ENCODE data around the gene ECHS1.
A peak's percentile ranks its signal among the peaks of the same experiment; 100 is the strongest.
"Not testable (repeated sequence)": the region's sequence is repeated elsewhere in the genome, so short reads cannot be mapped to it uniquely, and the experiment has no call there.

ECHS1 gene

GRCh38 chr10:133397938-133398337 lies 24.8 kb upstream of the ECHS1 start:
- DNase-seq, result no peak

GRCh38 chr10:133396035-133396624 lies 23.0 kb upstream of the ECHS1 start:
- DNase-seq, result no peak

- no peak for DNase-seq
These were observed 21.7 kb upstream of the ECHS1 start for GRCh38 chr10:133394801-133395221.

GRCh38 chr10:133394064-133394663 lies 21.0 kb upstream of the ECHS1 start, which contains the start of gene MTG1:
TSS of gene MTG1 (plus strand) at chr10:133394157. CDS start at chr10:133394221, 64 bp downstream.
- peak; percentile 78 for DNase-seq

- peak; percentile 39 for DNase-seq
These were observed 20.4 kb upstream of the ECHS1 start for GRCh38 chr10:133393401-133394063.

- DNase-seq, result no peak
These were observed 18.8 kb upstream of the ECHS1 start for GRCh38 chr10:133391761-133392518.

- no peak for DNase-seq
These were observed 18.1 kb upstream of the ECHS1 start for GRCh38 chr10:133391249-133391635.

- no peak for DNase-seq
These were observed 17.6 kb upstream of the ECHS1 start for GRCh38 chr10:133390597-133391248.

- DNase-seq, result no peak
These were observed 16.0 kb upstream of the ECHS1 start for GRCh38 chr10:133388973-133389818.

- no peak for DNase-seq
These were observed 15.2 kb upstream of the ECHS1 start for GRCh38 chr10:133388236-133388972.

GRCh38 chr10:133386951-133387350 lies 13.8 kb upstream of the ECHS1 start:
- DNase-seq, result not testable (repeated sequence)

- no peak for DNase-seq
These were observed 12.1 kb upstream of the ECHS1 start for GRCh38 chr10:133385214-133385613.

- no peak for DNase-seq
These were observed 10.9 kb upstream of the ECHS1 start for GRCh38 chr10:133384071-133384470.

- no peak for DNase-seq
These were observed 10.4 kb upstream of the ECHS1 start for GRCh38 chr10:133383551-133383950.

GRCh38 chr10:133381036-133381435 lies 7.9 kb upstream of the ECHS1 start:
- DNase-seq, result no peak

- no peak for DNase-seq
These were observed 6.9 kb upstream of the ECHS1 start for GRCh38 chr10:133379801-133380666.

- no peak for DNase-seq
These were observed 6.1 kb upstream of the ECHS1 start, which contains the start of gene PAOX for GRCh38 chr10:133379152-133379800. TSS of gene PAOX (plus strand) at chr10:133379262. CDS start at chr10:133379317, 55 bp downstream.

- no peak for DNase-seq
These were observed 5.3 kb upstream of the ECHS1 start for GRCh38 chr10:133378251-133379096.

GRCh38 chr10:133377818-133378250 lies 4.7 kb upstream of the ECHS1 start:
- no peak for DNase-seq

Data from kidney glomerular epithelial cell (primary cell).